Stimulated activated CD8-positive, alpha-beta memory T cell treated with anti-CD3 and anti-CD28 coated beads, Interleukin-4, amount 100 ng/mL, for 24 hours (primary cell): ENCODE data around the gene PPY.
"Not testable (repeated sequence)": the region's sequence is repeated elsewhere in the genome, so short reads cannot be mapped to it uniquely, and the experiment has no call there.

Experiments used
- DNase-seq: peaks from one replicate; pipeline ENCODE4 v3.0.0-alpha.2; 2020; ENCODE audit warnings: low read depth

Gene PPY

GRCh38 chr17:43942051-43942685 lies at the start of gene PPY:
Gene PPY (minus strand): TSS chr17:43942476. CDS start chr17:43941654, 822 bp downstream.
- DNase-seq = no peak

GRCh38 chr17:43988301-43988700 lies 46.0 kb upstream of the PPY start:
- no peak for DNase-seq

DNA sequence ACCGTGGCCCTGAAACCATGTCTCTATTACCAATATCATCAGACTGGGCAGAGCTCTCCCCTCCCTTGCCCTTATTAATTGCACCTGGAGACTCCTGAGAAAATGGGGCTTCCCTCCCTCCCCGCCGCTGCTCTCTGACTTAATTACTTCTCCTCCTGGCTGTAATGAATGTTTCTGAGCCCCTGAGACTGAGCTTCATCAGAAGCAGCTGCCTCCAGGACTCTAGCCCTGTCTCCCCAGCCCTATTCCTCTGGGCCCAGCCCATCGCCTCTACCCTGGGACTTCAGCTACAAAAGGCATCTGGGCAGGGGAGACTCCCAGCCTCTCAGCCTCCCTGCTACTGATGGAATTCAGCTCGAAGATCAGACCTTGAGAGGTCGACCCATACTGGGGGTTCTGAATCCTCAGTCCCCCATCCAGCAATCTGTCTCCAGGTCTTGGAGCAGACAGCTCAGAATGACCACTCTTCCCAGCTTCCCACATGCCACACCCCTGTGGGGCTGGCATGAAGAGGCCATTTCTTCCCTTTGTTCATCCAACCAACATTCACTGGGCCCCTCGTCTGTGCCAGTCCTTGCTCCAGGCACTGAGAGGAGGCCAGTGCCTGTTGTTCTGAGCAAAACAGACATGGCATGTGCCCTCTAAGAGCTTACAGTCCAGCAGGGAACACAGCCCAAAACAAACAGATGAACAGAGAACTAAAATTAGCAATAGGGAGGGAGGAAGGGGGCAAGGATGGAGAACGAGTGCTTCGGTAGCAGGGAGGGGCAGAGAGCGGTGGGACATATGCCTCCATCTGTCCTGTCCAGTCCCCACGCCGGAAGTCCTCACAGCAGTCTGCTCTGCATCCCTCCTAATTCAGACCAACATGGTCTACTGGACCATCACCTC lies 45.1 kb upstream of the PPY start:
- DNase-seq = no peak

- no peak for DNase-seq
These were observed 44.1 kb upstream of the PPY start for GRCh38 chr17:43986225-43986981.

GRCh38 chr17:43984521-43984920 lies 42.2 kb upstream of the PPY start:
- DNase-seq = no peak

DNA sequence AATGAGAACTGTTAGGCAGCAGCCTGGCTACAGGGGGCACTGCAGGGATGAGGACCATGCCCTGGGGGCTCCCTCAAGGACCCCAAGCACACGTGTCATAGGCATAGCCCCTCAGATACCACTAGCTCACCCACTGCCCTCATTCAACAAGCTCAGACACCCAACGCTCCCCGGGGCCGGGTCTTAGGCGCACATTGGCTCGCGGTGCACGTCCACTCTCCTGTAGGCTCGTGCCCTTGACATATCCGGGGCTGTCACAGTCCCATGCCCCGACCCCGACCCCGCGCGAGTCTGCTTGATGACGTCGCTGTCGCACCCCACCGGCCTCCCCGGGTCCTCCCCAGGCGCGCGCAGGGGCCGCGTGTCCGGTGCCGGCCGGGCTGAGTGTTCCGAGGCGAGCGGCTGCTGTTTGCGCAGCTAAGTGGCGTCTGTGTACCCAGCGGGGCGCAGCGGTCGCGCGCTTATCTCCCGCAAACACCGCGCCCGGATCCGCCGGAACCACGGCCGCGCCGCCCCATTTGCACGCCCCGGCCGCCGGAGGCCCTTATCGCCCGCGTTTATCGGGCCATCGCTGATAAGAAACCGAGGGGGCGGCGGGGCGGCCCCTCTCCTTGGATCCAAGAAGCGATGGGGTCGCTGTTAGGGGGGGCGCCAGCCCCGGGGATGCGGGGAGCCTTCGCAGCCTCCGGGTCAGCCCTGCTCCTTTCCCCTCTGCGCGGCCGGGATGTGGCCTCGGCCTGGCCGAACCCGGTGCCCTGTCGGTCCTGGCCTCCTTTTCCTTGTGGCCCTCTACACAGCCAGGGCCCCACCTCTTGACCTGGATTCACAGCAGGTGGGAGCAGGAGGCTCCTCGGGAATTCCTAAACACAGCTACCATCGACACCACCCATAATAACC lies 41.5 kb upstream of the PPY start:
- no peak for DNase-seq

- no peak for DNase-seq
These were observed 40.9 kb upstream of the PPY start for GRCh38 chr17:43983196-43983514.

- no peak for DNase-seq
These were observed 39.9 kb upstream of the PPY start for GRCh38 chr17:43982171-43982570.

DNA sequence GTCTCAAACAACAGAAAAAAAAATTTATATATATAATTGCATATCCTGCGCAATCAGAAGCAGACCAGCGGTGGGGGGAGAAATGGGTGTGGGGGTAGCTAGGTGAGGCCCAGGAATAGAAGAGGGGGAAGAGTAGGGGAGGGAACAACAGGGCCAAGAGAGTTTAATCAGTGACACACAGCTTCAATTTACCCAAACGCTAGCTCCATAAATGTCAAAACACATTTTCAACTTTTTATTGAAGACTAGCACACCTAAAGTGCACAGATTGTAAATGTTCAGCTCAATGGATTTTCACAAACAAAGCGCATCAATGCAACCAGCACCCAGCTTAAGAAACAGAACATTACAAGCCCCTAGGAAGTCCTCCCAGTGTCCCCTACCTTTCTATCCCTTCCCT lies 37.4 kb upstream of the PPY start:
- no peak for DNase-seq

GRCh38 chr17:43979011-43979410 lies 36.7 kb upstream of the PPY start:
- no peak for DNase-seq

DNA sequence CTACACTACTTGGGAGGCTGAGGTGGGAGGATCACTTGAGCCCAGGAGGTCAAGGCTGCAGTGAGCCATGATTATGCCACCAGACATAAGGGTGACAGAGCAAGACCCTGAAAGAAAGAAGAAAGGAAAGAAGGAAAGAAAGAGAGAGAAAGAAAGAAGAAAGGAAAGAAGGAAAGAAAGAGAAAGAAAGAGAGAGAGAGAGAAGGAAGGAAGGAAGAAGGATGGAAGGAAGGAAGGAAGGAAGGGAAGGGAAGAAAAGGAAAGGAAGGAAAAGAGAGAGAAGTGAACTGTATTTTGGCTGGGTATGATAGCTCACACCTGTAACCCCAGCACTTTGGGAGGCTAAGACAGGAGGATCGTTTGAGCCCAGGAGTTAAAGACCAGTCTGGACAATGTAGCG lies 35.8 kb upstream of the PPY start:
- DNase-seq = no peak

DNA sequence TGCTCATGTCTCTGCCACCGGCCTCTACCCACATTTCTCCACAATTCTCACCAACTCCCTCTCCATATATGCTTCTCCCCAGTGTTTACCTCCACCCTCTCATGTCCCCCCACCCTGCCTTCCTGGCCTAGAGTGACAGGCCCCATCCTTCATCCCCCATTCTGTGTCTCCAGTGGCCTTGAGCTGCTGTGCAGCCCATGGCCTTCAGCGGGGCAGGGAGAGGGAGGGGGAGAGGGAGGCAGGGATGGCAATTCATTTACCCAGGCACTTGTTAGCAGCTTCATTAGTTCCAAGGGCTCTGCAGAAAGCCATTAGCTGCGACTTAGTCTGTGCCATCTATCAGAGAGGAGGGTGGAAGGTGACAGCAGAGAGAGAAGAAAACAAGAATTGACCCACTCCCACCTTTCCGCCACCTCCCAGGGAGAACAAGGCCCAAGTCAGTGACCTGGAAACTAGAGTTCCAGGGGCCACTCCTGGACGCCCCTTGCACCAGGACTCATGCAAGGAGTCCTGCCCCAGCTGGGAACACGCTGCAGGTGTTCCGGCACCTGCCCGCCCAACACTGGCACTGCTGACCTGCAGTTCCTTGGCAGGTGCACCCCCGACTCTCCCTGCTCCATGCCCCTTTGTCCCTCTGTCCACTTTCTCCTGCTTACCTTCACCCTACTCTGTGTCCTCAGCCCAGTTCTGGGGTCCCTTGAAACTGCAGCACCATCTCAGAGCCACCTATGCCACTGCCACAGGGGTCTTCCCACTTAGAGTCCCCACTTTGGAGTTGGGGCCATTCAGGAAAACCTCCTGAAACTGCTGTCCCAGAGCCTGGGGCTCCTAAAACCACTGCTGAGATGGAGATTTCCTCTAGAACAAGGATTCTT lies 34.9 kb upstream of the PPY start:
- no peak for DNase-seq

- DNase-seq = no peak
These were observed 33.6 kb upstream of the PPY start for GRCh38 chr17:43975898-43976297.

DNA sequence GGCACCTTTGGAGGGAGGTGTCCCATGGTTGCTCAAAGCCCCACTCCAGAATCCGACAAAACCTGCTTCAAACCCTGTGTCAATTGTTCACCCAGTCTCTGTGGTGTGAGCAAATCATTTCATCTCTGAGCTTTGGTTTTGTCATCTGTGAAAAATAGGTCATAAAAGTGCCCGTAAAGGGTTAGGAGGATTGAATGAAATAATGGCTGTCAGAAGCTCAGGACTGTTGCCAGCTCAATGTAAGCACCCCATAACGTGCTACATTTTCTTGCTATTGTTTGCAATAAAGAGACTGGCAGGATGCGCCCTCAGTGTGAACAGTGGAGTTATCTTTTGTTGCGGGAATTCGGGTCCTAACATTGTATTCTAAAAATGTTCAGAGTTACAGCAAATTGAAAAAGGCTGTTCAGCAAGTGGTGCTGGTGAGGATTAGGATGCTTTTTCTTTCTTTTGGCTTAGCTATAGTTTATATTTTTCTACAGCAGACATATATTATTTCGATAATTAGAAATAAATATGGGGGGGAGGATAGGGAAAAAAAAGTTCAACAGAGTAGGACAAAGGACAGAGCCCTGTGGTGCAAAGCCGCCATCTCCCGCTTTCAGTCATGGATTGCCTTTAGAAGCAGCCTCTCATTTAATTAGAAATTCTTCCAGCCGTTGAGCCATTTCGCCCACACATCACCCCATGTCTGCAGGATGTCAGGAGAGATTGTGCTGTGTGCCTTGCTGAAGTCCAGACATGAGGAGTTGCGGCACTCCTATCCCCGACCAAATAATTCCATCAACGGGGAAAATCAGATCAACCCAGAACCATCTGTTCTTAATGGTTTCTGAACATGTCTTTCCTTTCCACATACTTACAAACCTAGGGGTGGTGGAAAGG lies 32.3 kb upstream of the PPY start:
- DNase-seq = no peak

DNA sequence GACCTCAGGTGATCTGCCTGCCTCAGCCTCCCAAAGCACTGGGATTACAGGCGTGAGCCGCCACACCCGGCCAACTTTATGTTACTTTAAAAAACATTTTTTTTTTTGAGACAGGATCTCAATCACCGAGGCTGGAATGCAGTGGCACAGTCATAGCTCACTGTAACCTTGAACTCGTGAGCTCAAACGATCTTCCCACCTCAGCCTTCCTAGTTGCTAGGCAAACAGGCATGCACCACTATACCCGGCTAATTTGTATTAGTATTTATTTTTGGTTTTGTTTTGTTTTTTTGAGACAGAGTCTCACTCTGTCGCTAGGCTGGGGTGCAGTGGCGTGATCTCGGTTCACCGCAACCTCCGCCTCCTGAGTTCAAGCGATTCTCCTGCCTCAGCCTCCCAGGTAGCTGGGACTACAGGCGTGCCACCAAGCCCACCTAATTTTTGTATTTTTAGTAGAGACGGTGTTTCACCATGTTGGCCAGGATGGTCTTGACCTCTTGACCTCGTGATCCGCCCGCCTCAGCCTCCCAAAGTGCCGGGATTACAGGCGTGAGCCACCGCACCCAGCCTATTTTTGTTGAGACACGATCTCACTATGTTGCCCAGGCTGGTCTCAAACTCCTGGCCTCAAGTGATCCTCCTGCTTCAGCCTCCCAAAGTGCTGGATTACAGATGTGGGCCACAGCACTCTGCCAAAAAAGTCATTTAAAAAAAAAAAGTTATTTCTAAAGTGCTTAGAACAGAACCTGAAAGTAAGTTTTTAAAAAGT lies 30.4 kb upstream of the PPY start:
- not testable (repeated sequence) for DNase-seq

DNA sequence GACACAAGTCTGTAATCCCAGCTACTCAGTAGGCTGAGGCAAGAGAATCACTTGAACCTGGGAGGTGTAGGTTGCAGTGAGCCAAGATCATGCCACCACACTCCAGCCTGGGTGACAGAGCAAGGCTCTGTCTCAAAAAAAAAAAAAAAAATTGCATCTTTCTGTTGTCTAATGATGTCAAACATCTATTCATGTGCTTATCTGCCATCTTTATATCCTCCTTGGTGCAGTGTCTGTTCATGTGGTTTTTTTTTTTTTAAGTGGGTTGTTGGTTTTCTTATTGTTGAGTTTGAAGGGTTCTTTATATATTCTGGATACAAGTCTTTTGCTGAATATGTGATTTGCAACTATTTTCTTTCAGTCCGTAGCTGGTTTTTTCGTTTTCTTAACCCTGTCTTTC lies 29.2 kb upstream of the PPY start:
- not testable (repeated sequence) for DNase-seq

DNA sequence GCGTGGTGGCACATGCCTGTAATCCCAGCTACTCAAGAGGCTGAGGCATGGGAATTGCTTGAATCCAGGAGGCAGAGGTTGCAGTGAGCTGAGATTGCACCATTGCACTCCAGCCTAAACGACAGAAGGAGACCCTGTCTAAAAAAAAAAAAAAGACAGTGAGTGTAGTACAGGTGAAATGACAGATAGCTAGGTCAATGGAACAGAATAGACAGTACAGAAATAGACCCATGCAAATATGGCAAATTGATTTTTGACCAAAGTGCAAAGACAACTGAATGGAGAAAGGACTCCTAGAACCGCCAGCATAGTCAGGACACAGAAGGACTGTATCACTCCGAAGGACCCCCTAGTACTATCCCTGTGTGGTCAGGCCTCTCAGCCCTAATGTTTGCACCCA lies 28.1 kb upstream of the PPY start:
- no peak for DNase-seq

GRCh38 chr17:43967251-43967875 lies 25.1 kb upstream of the PPY start:
- no peak for DNase-seq

DNA sequence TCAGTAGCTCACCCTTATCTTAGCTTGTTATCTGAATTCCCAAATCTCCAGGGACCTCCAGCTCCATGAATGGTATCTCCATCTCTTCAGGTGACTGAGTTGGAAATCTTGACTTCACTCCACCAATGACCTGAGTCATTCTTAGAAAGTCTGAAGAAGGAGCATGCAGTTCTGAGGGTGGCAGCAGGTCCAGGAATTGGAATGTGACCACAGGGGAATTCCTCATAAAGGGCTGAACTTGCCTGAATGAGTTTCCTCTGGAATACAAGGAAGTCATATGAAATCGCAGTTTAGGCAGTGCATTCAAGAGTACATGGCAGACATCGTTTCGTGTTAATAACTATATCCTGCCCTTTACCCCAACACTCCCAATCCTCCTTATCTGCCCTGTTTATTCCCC lies 24.0 kb upstream of the PPY start:
- DNase-seq = no peak
